GM04504 (cell line): ENCODE results near the gene GRN.
"Not testable (repeated sequence)": the region's sequence is repeated elsewhere in the genome, so short reads cannot be mapped to it uniquely, and the experiment has no call there.

Experiments
- DNase-seq: peaks from one replicate; pipeline ENCODE4 v3.0.0-alpha.2; 2012; ENCODE audit warnings: low read depth

The GRN gene

DNA sequence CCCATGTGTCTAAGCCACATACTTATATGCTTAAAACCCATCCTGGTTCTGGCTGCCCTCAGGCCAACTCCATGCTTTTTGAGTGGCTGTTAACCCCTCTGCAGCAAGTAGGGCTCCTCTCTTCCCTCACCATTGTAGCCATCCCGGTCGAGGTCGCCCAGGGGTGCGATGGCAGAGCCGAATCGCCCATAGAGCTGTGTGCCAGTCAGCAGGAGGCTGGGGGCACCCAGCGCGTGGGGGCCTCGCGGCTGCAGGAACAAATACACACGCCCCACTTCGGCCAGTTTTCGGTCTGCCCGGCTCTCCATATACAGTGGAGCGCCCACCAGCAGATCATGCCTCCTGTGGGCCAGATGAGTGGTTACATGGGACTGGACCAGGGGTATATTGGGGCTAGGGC is 38.3 kb downstream of the GRN start:
- DNase-seq: no peak

GRCh38 chr17:44383861-44384260 is 38.8 kb downstream of the GRN start:
- DNase-seq: no peak

DNA sequence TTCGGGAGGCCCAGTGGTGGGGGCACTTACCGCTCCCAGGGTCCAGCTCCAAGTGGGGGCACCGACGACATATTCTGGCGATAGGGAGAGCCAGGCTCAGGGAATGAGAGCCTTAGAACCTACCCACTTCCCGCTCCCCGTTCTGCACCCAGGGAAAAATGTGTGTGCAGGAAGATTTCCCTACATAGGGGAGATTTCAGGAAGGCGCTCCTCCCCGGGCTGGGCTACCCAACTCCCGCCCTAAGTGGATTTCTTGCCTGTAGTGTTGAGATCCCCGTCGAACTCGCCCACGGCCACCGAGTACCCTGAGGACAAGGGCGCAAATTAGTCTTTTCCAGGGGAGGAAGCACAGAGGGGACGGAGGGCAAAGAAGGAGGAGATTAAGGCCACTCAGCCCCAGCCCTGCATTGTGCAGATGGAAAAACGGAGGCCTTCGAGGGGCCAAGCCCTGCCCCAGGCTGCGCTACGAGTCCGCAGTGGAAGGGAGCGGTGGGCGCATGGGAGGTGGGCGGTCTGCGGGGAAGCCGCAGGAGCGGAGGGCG is 39.2 kb downstream of the GRN start:
- DNase-seq: no peak

- no peak for DNase-seq
Observed at GRCh38 chr17:44384823-44385286, 39.8 kb downstream of the GRN start.

DNA sequence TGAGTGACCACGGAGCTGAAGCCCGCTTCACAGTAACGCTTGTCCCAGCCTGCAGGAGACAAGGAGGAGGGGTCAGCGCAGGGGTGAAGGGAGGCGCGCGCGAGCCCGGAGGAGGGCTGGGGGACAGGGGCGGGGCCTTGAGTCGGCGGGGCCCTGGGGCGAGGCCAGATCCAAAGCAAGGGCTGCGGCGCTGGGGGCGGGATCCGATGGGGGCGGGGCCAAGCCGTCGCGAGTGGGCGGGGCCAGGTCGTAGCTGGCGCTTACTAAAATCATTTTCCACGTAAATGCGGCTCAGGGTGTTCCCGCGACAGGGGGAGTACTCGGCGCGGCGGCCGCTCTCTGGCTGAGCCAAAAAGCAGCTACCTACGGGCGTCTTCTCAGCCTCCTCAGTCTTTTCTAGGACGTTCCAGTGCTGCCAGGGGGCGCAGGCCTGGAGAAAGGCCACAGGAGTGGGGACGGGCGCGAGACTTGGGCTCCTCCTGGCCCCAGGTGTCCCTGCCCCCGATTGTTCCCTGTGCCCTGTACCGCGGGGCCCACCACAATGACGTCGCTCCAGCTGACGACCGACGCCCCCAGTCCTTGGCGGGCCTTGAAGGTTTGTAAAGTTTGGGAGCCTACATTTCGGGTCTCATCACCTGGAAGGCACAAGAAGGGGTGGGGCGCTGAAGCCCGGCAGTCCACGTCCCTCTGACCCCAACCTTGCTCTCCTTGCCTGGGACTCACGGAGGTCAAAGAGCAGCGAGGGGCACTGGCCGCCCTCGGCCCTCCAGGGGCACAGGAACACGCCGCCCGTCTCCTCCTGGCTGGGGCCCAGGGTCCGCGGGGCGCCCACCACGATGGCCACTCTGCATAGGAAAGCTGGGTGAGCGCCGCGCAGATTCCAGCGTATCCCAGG is 40.4 kb downstream of the GRN start:
- DNase-seq: no peak

- no peak for DNase-seq
Observed at GRCh38 chr17:44386182-44386525, 41.1 kb downstream of the GRN start.

DNA sequence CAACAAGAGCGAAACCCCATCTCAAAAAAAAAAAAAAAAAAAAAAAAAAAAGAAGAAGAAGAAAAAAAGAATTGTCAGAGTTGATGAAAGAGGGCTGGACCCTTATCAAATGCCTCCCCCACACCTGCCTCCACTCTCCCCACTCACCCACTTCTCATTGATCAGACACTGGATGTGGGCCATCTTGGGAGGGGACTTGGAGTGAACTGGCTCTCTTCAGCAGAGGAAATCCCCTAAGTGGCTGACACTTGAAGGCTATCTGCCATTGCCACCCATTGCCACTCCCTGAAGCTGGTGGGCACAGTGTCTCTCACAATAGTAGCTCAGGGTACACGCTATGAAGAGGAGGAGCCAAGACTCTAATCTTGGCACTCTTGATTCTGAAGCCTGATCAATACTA is 42.7 kb downstream of the GRN start:
- DNase-seq: no peak

- no peak for DNase-seq
Observed at GRCh38 chr17:44389281-44389680, 44.2 kb downstream of the GRN start, which contains the start of gene ITGA2B. Gene ITGA2B (minus strand): TSS chr17:44389649. CDS start chr17:44389473, 176 bp downstream.

- no peak for DNase-seq
Observed at GRCh38 chr17:44389723-44390202, 44.7 kb downstream of the GRN start.

- DNase-seq: no peak
Observed at GRCh38 chr17:44390250-44390870, 45.3 kb downstream of the GRN start.

DNA sequence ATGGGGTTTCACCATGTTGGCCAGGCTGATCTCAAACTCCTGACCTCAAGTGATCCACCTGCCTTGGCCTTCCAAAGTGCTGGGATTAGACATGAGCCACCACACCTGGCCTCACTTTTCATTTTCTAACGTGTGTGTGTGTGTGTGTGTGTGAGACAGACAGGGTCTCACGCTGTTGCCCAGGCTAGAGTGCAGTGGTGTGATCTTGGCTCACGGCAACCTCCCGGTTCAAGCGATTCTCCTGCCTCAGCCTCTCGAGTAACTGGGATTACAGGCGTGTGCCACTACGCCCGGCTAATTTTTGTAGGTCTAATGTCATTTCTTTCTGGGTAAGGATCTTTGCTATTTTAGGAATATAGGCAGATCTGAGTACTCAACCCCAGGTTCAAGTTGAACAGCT is 49.0 kb downstream of the GRN start:
- DNase-seq: not testable (repeated sequence)

- no peak for DNase-seq
Observed at GRCh38 chr17:44394833-44395232, 49.7 kb downstream of the GRN start.

DNA sequence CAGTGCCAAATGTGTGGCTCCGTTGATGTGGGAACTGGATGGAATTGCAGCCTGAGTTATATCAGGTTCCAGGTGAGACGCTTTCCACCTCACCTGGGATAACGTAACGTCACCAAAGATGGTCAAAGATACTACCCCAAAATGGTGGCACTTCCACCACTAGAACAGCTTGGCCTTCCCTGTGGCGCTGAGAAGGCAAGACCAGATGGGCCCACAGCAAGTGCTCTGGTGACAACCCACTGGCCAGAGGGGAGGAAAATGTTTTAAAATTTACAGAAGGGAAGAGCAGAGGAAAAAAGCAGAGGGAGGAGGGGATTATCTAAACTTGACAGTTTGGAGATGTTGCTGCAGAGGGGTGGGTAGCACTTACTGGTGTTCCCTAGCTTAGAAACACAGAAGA is 51.8 kb downstream of the GRN start:
- DNase-seq: no peak

GRCh38 chr17:44397479-44398440 is 52.7 kb downstream of the GRN start:
- DNase-seq: no peak

GRCh38 chr17:44398692-44399691 is 53.9 kb downstream of the GRN start:
- DNase-seq: no peak

DNA sequence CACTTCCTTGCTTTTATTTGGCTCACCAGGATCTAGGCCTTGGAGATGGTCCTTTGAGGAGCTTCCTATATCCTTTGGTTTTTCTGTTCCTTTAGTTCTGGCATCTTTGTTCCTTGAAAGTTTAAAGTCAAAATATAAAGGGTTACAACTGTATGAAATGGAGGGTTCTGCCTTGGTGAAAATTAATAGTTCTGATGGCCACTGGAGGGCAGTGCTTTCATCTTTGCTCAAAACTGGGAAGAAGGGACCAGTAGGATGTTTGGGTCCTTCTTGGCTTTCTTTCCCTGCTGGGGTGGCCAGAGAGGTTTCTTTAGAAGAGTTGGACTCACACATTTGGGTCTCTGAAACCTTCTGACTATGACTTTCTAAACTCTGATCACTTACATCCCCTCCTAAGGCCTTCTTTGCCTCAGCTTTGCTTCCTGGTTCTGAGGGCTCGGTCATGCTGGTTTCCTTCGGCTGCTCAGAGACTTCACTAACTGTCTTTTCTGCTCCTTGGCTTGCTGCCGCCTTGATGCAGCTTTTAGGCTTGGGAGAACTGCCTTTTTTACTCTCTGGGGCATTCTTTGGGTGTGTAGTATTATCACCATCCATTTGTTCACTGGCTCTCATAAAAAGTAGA is 55.2 kb downstream of the GRN start:
- no peak for DNase-seq
